BE2C (cell line): Measurements from ENCODE around the gene GZMM.

Experiments
- DNase-seq: peaks from one replicate; pipeline ENCODE4 v3.0.0-alpha.2; 2020
- H3K27me3 ChIP-seq: fragments of 250-450 bp; sonication (Bioruptor Pico); 2 replicates; pipeline ENCODE4 v1.5.1; 2020; ENCODE audit warnings: mild to moderate bottlenecking
- H3K36me3 ChIP-seq: fragments of 250-450 bp; sonication (Bioruptor Pico); 2 replicates; pipeline ENCODE4 v1.5.1; 2020; ENCODE audit warnings: mild to moderate bottlenecking
- H3K4me1 ChIP-seq: fragments of 250-450 bp; sonication (Bioruptor Pico); 2 replicates; pipeline ENCODE4 v1.5.1; 2020
- H3K4me3 ChIP-seq: 2 replicates; pipeline ENCODE4 v1.5.1; 2011; ENCODE audit warnings: low read depth, low read length
- H3K9me3 ChIP-seq: fragments of 250-450 bp; sonication (Bioruptor Pico); 2 replicates; pipeline ENCODE4 v1.5.1; 2020
- CTCF ChIP-seq: IDR thresholded peaks from 2 replicates; pipeline ENCODE4 v1.5.1; 2012; ENCODE audit warnings: mild to moderate bottlenecking, low read depth, low read length

Gene GZMM

GRCh38 chr19:518598-519231 is 25.1 kb upstream of the GZMM start:
- no peak for TF ChIP-seq CTCF
- no peak for DNase-seq
- no peak overlapping the region for H3K4me3 ChIP-seq
- H3K9me3 ChIP-seq, result peaks cover 5% of the 10 kb centered on the region; the same call in 1 of the 2 replicates
- H3K36me3 ChIP-seq, result peaks cover 5% of the 10 kb centered on the region
- H3K27me3 ChIP-seq, result no peaks in the 10 kb centered on the region
- H3K4me1 ChIP-seq, result no peaks in the 10 kb centered on the region

- H3K9me3 ChIP-seq, result peaks cover 5% of the 10 kb centered on the region; the same call in 1 of the 2 replicates
- no peaks in the 10 kb centered on the region for H3K27me3 ChIP-seq
Observed at GRCh38 chr19:519449-519865, 24.4 kb upstream of the GZMM start.

GRCh38 chr19:522726-523125 is 21.1 kb upstream of the GZMM start:
- TF ChIP-seq CTCF, result no peak
- H3K9me3 ChIP-seq, result peaks cover 5% of the 10 kb centered on the region; the same call in 1 of the 2 replicates
- DNase-seq, result no peak
- H3K4me3 ChIP-seq, result no peak overlapping the region
- peaks cover 3% of the 10 kb centered on the region; the same call in 1 of the 2 replicates for H3K27me3 ChIP-seq
- peaks cover 4% of the 10 kb centered on the region; the same call in 1 of the 2 replicates for H3K4me1 ChIP-seq
- peaks cover 5% of the 10 kb centered on the region for H3K36me3 ChIP-seq

More at GRCh38 chr19:519449-519865, 24.4 kb upstream of the GZMM start:
- H3K4me3 ChIP-seq, result no peak overlapping the region
- peaks cover 4% of the 10 kb centered on the region; the same call in 1 of the 2 replicates for H3K4me1 ChIP-seq
- no peak for TF ChIP-seq CTCF
- peaks cover 5% of the 10 kb centered on the region for H3K36me3 ChIP-seq
- no peak for DNase-seq

- peaks cover 5% of the 10 kb centered on the region; the same call in 1 of the 2 replicates for H3K9me3 ChIP-seq
- DNase-seq, result no peak
- no peak for TF ChIP-seq CTCF
- peak overlapping the region; percentile 41 for H3K4me3 ChIP-seq
- peaks cover 3% of the 10 kb centered on the region; the same call in 1 of the 2 replicates for H3K27me3 ChIP-seq
- H3K4me1 ChIP-seq, result peaks cover 4% of the 10 kb centered on the region; the same call in 1 of the 2 replicates
- peaks cover 5% of the 10 kb centered on the region for H3K36me3 ChIP-seq
Observed at GRCh38 chr19:524062-524674, 19.7 kb upstream of the GZMM start.

- peak; percentile 16 for DNase-seq
- Histone ChIP-seq H3K36me3 (no peaks in the 10 kb centered on the region; the same call in 1 of the 2 replicates), H3K4me1 (peaks cover 4% of the 10 kb centered on the region; the same call in 1 of the 2 replicates), H3K27me3 (peaks cover 3% of the 10 kb centered on the region; the same call in 1 of the 2 replicates), H3K9me3 (peaks cover 5% of the 10 kb centered on the region; the same call in 1 of the 2 replicates), H3K4me3 (no peak overlapping the region)
- TF ChIP-seq CTCF, result no peak
Observed at GRCh38 chr19:525029-525428, 18.8 kb upstream of the GZMM start.
